HG03520 (cell line): ENCODE data around the gene TGFBR3.

ENCODE experiments used
- ATAC-seq: cut with Tn5 transposase; IDR thresholded peaks from one replicate; pipeline ENCODE4 v1.9.1; 2021; ENCODE audit warnings: mild to moderate bottlenecking, moderate library complexity; ENCODE audit not compliant: unreplicated experiment

TGFBR3 gene

DNA sequence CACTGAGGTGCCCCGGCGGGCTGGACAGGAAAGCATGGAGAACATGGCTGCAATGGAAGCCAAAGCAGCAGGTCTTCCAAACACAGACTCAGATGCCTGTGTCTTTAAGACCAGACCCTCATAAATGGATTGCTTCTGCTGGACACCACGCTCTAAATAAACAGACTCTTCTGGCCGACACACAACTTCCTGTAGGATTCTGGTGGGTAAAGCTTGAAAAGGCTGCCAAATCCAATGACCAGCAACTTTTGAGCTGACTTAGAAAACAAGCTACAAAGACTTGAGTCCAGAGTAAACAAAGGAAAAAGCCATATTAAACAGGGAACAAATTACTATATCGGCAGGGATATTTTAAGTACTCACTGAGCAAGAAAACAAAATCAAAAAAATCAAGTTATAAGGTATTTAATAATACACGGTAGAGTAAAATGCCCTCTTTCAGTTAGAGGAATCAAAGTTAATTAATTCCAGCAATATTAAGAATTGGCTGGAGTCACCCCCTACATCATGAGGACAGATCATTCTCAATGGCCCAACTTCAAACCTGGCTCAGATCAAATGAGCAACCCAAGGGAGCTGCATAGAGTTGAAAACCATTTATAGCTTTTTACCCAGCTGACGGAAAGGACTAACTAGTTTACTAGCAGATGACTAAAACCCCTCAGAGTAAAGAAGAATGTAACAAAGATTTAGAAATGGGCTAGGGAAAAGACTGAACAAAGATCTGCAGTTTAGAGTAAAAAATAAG, 102.4 kb downstream of the TGFBR3 start:
- no peak for ATAC-seq

DNA sequence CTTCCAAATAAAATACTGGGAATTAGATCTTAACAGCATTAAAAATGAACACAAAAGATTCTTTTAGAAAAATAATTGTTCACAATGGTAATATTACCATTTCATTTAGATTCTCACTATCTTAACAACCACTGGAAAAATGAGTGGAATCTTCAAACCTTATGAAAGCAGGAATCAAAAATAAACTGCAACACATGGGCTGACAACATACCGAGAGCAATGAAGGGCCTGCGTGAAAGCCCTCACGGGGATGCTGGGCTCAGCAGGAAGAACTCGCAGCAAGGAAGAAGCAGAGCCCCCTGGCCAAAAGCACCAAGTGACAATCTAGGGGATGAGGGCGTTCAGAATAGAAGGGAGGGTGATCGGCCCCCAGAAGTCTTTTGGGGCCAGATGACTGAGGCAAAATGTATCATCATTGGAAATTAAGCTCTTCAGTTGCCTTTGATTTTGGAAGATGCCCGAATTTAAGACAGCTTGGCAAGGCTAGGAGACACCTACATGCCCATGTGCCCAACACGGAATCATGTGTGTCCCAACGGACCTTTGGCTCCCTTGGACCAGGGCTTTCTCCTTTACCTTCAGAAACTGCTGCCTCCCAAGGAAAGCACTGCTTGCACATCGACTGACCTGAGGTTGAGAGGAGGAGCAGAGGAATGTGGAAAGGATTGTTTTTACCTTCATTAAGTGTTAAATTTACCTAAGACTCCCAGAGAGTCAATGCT, 103.9 kb downstream of the TGFBR3 start:
- no peak for ATAC-seq

DNA sequence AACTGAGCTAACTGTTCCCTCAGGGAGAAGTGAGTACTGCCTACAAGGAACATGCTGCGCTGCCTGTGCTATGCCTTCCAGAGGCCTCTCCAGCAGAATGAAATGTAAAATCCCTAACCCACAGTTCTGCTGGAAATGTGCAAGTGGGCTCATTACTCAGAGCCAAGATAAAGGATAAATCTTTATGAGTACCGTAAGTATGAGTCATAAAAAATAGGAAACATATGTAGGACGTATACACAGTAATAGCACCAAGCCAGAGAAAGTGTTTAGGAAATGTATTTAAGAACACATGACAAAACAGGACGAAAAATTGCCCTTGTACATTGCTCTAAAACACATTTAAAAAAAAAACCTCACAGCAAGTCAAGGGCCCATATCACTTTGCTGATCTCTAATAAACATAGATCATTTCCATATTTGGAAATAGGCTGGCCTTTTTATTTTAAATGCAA, 104.6 kb downstream of the TGFBR3 start:
- no peak for ATAC-seq

DNA sequence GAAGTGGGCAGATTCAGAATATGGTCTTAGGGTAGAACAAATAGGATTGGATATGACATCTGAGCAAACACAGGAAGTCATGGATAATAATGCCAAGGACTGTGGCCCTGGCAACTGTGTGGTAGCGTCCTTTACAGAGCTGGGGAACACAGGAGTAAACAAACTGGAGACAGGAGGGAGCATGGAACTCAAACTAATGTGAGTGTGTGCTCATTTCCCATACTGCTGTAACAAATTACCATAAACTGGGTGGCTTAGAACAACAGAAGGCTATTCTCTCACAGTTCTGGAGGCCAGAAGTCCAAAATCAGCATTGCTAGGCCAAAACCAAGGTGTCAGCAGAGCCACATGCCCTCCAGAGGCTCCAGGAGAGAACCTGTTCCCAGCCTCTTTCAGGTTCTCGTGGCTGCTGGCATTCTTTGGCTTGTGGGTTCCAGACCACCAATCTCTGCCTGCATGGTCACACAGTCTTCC, 106.4 kb downstream of the TGFBR3 start:
- no peak for ATAC-seq

DNA sequence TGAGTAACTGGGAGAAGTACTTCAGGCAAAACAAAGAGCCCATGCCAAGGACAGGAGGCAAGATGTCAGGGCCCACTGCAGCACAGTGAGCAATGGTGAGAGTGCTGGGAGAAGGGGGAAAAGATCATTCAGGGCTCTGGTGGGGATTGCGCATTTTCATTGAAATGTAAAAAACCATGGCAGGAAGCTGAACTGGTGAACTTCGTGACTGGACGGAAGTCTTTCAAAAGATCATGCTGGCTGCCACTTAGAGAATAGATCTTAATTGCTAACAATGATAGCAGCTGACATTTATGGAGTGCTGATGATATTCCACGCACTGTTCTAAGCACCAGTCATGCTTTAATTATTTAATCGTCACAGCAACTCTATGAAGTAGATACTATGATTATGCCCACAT, 107.0 kb downstream of the TGFBR3 start:
- ATAC-seq: no peak

DNA sequence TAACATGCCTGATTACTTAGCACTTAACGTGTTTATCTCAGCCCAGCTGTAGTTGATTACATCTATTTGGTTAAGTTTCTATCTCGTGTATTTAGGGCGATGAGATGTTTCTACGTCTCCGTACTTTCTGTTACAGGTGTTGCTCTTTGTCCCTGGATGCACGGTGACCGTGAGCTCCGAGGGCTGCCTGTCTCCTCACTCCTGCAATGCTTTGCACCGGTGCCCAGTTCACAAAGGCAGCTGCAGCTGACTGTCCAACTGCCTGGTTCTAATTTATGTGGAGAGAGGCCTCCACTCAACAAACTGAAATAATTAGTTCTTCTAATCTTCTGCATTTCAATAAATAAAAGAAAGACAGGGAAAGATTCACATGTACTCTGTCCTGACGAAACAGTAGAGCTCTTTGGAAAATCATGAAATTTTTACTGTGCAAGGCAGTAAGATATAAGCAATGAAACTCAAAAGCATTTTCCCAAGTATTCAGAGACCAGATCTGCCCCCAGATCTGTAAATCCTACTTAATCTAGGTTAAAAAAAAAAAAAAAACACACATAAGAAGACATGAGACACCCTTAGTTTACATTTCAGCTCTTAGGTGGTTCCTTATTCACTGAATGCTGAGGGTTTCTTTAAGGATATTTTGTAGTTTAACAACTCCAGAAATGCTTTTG, 108.2 kb downstream of the TGFBR3 start:
- no peak for ATAC-seq

DNA sequence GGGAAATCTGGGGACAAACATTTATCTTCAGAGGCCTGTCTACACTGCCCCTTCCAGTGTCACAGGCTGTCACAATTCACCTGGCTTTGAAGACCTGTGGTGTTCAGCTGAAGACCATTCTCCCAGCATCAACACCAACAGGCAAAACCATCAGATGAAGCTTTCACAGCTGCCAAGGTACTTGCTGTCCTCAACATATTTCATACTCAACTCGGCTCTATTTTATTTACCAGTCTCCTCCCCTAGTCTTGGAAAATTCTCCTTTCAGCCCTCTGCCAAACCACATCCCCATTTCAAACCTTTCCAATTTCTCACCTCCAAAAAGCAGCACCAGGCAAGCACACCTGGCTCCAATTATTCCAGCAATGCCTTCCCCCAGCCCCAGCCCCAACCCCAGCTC, 108.8 kb downstream of the TGFBR3 start:
- ATAC-seq: no peak

DNA sequence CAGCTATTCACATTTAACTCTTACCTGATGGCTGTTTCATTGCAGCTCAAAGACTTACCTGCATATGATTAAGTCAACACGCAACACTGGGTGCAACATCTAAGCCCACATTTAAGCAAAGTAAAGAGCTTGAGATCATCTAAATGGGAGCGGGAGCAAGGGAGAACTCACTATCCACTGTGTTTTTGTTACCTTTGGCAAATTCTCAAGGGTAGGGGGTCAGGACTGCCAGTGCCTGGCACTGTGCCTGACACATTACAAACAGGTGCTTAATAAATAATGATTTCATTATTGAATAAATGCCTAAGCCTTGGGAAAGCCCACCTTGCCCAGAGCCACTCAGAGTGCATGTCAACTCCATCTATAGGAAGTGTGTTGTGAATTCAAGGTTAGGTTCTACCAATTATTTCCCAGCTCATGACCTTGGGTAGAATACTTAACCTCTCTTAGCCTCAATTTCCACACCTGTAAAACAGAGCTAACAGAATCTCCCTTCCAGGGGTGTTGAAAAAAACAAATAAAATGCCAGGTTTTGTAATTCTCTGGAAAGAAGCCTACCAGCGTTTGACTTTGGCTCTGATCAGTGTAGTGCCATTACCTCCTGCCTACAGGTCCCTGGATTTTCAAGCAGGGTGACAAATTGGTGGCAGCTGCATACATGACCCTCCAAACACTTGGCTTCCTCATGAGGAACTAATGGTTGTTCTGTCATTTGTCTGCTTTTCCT, 109.7 kb downstream of the TGFBR3 start:
- ATAC-seq: no peak

DNA sequence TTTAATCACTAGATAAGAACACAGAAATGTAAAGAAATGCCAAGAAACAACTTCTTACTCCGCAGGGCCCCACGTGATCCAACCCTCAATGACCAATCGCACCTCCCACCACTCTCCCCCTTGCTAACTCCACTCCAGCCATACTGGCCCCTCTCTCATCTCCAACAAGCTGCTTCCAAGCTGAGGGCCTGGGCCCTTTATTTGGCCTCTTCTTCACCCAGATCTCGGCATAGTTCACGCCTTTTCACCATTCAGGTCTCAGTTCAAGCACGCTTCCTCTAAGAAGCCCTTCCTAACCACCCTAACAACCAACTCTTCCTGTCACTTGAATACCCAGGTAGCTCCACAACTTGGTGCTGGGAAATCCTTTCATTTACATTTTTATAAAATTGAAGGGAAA, 110.7 kb downstream of the TGFBR3 start:
- no peak for ATAC-seq

DNA sequence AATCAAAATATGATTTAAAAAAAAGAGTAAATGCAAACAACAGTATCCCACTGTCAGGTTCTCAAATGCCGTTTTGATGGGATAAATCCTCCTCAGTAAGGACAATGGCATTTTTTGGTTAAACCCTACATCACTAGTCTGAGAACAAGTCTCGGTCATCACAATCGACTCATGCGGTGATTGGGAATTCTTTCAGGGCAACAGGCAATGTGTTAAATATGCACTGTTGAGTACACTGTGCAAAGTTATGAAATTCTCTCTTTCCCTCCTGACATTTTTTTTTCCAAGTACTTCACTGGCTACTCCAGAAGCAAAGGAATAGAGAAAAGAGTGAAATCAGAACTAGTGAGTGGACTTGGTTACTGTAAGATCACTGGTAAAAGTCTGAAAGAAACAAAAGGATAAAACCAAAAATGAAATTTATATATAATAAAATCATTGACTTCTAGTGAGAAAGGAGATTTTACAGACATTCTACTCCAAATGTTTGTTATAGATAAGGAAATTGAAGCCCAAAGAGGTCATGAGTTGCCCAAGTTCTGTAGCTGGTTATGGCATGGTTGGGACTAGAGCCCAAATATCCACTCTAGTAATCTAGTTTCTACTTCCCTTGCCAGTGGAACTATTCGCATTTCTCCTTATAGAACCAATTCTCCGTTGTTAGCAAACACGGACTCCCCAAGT, 111.3 kb downstream of the TGFBR3 start:
- ATAC-seq: no peak

DNA sequence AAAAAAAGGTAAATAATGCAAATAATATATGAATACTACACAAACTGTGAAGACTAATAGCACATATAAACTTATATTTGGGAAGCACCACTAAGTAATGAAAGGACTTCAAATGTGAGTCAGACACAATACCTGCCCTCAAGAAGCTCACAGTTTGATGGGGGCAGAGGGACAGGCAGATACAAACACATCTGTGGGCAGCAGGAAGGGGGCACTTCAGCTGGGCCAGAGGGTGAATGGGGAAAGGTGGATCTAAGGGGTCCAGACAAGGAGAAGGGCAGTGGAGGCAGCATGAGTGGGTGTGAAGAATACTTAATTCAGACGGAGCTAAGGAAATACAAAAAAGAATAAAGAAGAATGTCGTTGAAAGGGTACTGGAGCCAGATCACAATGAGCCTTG, 114.2 kb downstream of the TGFBR3 start:
- ATAC-seq: no peak

DNA sequence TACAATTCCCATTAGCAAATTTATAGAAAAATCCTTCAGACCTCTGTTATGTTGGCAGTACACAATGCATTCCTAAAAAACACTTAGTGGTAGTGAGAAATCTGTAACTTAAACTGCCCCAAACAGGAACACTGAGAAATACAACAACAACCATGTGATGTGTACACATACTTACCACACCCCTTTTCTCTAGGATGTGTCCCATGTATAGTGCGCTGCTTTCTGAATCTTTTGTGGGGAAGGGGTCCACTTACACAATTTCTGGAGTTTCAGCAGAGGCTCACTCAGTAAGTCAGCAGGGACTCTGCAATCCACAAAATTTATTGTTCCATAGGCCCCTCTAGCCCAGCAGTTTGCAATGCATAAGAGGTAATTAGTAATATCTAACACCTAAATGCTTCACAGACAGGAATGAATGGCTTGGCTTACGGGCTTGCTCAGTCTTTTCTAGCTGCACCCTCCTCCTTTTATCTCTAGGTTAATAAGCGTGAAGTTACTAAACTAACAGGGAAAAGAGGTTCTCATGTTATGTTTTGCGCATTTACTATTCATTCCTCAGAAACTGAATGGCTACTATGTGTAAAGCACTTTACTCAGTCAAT, 115.2 kb downstream of the TGFBR3 start:
- no peak for ATAC-seq

DNA sequence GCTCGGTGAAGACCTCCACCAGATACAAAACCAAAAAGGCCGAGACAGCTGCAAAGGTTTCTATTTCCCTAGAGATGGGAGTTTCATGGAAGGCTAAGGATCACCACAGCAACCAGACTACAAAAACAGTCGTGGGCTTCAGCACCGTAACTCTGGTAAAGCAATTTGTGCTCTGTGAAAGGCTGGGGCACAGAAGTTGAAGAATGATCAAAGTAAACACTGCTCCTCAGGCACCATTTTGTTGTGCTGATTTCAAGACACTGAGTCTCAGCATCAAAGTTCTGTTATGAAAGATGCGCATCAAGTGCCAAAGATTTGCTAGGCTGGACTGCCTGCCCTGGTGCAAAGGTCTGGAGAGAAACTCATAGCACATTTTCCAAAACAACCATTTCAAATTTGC, 116.2 kb downstream of the TGFBR3 start:
- ATAC-seq: no peak

DNA sequence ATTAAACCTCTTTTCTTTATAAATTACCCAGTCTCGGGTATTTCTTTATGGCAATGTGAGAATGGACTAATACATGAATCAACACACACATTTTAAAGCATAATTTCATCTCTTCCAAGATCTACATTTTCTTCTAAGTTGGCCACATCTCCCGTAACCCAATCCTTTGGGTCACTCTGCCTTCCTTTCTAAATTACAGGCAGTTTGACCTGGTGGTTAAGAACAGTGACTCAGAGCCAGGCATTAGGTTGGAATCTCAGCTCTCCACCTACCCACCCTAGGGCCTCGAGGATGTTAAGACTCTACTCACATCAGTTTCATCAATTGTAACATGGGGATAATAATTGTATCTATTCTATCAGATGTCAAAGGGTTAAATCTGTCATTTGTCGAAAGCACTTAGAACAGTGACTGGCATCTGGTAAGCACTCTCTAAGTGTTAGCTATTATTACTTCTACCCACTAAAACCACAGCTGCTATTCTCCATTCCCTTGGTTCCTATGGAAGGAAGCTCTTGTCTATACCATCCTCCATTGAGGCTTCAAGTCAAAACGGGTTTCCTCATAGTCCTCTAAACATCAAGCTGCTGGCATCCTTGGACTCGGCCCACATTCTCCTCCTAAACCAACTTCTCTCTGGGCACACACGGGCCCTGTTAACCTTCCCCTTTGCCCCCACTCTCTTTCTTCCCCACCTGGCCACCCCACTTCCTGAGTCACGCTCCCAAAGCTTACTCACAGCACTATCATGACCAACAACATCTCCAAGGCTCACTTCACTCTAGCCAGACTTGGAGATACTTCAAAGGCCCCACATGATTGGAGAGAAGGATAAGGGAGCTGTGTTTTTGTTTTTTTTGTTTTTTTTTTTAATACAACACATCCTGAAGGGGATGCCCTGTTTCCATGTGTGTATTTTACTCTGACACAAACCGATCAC, 116.9 kb downstream of the TGFBR3 start:
- no peak for ATAC-seq

DNA sequence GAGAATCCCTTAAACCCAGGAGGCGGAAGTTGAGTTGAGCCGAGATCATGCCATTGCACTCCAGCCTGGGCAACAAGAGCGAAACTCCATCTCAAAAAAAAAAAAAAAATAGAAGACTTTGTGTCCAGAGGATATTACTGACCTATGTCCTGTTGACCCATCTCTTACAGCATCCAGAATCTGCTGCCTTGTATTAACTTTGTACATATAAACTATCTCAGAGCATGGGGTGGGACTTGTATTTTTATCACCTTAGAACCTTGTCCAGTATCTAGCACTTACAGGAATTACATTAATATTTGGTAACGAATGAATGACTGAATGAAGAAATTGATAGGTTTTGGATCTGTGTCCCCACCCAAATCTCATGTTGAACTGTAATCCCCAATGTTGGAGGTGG, 117.8 kb downstream of the TGFBR3 start:
- ATAC-seq: no peak

DNA sequence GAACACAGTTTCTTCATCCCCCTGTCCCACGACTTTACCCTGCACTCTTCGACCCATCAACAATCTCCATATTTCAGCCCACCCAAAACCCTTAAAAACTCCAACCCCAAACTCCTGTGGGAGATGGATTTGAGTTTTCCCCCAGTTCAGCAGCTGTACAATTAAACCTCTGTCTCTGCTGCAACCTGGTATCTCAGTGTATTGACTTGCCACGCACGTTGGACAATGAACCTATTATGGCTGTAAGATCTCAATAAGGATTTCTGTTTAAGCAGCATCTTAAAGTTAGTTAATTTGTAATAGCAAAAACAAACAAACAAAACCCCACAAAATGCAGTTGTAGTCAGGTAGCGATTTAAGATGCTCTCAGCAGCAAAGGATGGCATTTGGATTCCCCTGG, 119.1 kb downstream of the TGFBR3 start:
- no peak for ATAC-seq

DNA sequence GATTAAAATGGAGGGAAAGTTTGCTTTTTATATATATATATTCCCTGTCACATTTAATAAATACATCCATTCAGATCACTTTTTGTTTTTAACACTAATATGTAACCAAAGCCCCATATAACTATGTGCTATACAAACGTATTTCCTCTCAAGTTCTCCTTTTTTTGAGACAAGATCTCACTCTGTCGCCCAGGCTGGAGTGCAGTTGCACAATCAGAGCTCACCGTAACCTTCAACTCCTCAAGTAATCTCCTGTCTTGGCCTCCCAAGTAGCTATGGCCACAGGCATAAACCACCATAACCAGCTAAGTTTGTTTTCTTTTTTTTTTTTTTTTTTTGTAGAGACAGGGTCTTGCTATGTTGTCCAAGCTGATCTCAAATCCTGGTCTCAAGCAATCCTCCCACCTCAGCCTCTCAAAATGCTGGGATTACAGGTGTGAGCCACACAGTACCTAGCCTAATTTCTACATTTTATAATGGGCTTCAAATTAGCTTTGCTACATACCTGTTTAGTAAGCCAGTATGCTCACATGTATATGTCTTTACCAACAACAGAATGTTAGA, 120.0 kb downstream of the TGFBR3 start:
- ATAC-seq: no peak

DNA sequence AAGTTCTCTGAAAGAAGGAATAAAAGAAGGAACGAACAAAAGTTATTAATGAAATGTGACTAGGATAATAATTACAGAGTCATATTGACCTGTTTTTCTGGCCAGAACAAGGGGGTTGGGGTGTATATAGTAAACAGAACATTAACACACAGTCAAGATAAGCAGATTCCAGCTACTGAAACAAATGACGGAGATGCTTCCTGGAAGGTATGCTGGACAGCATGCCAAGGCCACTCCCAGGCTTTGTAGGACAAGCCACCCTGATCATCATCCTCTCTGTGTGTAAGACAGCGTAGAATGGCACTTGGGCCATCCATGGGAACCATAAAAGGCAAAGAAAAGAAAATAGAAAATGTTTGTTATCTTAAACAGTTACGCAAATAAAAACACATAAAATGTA, 120.7 kb downstream of the TGFBR3 start:
- no peak for ATAC-seq
